Central memory CD4-positive, alpha-beta T cell (primary cell): ENCODE measurements around the gene TJAP1.

Experiments used
- DNase-seq: peaks from one replicate; pipeline ENCODE4 v3.0.0; 2022
- total RNA-seq, 3 experiments: gene quantifications; one replicate each; lab custom pipeline; 2026; lab: John Stamatoyannopoulos, UW

TJAP1 gene, protein sequence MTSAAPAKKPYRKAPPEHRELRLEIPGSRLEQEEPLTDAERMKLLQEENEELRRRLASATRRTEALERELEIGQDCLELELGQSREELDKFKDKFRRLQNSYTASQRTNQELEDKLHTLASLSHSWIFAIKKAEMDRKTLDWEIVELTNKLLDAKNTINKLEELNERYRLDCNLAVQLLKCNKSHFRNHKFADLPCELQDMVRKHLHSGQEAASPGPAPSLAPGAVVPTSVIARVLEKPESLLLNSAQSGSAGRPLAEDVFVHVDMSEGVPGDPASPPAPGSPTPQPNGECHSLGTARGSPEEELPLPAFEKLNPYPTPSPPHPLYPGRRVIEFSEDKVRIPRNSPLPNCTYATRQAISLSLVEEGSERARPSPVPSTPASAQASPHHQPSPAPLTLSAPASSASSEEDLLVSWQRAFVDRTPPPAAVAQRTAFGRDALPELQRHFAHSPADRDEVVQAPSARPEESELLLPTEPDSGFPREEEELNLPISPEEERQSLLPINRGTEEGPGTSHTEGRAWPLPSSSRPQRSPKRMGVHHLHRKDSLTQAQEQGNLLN
- 41.1 to 44.4 (median 42.7) reads per million in 3 experiments for total RNA-seq

- DNase-seq: peak; percentile 93
Measured at GRCh38 chr6:43477235-43478007, at the start of gene TJAP1. Gene TJAP1, plus strand, starts transcription at chr6:43477570. Its CDS starts 21,432 bp downstream, at chr6:43499002.

- DNase-seq: no peak
Measured at GRCh38 chr6:43428112-43428570, 49.2 kb upstream of the TJAP1 start.

DNA sequence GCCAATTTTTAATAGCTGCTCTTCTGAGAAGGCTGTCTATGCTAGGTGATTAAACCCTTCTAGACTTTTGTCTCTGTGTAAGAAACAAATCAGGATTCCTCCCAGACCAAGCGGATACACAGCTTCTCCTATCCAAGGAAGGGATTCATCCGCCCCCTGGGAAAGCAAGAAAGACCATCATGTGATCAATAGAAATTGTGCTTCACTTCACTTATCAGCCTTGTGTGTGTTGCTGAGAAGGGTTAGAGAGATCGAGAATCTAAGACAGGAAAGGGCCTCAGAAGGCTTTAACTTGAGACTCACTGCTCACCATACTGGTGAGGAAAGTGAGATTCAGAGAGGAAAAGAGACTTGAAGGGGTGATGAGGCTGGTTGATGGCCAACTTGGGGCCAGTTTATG is 48.5 kb upstream of the TJAP1 start:
- no peak for DNase-seq

- DNase-seq: no peak
Measured at GRCh38 chr6:43432009-43432945, 45.1 kb upstream of the TJAP1 start.

- no peak for DNase-seq
Measured at GRCh38 chr6:43433148-43433547, 44.2 kb upstream of the TJAP1 start.

- DNase-seq: no peak
Measured at GRCh38 chr6:43434001-43434840, 43.1 kb upstream of the TJAP1 start.

DNA sequence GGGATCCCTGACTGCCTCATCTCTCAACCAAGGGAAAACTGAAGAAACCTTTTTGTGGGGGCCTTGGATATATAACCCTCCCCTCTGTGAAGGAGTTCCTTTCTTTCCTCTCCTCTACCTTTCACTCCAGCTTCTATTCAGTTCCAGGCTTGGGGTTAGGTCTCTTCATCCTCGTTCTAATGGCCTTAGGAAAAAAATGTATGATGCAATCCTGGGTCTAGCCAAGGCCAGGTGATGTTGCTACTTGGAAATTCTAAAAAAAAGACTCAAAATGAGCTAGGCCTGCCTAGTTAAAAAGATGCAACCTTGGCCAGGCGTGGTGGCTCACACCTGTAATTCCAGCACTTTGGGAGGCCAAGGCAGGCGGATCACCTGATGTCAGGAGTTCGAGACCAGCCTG is 42.4 kb upstream of the TJAP1 start:
- no peak for DNase-seq

GRCh38 chr6:43435682-43436437 is 41.5 kb upstream of the TJAP1 start:
- DNase-seq: no peak

- no peak for DNase-seq
Measured at GRCh38 chr6:43436577-43437282, 40.6 kb upstream of the TJAP1 start.

- DNase-seq: no peak
Measured at GRCh38 chr6:43437700-43438099, 39.7 kb upstream of the TJAP1 start.

DNA sequence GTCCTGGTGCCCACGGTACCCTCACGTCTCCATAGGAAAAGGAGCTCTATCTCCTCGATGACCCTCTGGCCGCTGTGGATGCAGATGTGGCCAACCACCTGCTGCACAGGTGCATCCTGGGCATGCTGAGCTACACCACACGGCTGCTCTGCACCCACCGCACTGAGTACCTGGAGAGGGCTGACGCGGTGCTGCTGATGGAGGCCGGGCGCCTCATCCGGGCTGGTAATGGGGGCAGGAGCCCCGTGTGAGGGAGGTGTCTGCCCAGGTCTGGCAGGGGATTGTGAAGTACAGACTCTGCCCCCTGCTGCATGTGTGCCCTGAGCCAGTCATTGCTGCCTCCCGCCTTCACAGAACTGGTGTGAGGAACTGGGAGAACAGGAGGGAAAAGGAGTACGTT is 34.4 kb upstream of the TJAP1 start:
- no peak for DNase-seq

- no peak for DNase-seq
Measured at GRCh38 chr6:43444036-43444435, 33.3 kb upstream of the TJAP1 start.

DNA sequence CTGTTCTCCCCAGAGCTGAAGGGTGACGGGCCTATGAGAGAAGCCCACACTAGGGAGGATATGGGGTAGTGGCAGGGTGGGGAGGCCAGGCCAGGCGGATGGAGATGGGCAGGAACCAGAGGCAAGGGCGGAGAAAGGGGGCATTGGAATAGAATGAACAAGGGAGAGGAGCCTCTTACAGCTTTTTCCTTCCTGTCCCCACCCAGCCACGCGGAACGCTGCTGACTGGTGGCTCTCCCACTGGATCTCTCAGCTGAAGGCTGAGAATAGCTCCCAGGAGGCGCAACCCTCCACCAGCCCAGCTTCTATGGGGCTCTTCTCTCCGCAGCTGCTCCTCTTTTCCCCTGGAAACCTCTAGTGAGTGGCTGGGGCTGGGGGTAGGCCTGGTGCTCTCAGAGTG is 32.8 kb upstream of the TJAP1 start:
- DNase-seq: no peak

DNA sequence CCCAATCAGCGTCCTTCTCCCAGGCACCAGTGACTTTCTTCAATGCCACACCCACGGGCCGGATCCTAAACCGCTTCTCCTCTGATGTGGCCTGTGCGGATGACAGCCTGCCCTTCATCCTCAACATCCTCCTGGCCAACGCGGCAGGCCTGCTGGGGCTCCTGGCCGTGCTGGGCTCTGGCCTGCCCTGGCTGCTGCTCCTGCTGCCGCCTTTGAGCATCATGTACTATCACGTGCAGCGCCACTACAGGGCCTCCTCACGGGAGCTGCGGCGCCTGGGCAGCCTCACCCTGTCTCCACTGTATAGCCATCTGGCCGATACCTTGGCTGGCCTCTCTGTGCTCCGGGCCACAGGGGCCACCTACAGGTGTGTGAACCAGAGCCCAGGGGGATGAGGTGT is 31.8 kb upstream of the TJAP1 start:
- DNase-seq: no peak

DNA sequence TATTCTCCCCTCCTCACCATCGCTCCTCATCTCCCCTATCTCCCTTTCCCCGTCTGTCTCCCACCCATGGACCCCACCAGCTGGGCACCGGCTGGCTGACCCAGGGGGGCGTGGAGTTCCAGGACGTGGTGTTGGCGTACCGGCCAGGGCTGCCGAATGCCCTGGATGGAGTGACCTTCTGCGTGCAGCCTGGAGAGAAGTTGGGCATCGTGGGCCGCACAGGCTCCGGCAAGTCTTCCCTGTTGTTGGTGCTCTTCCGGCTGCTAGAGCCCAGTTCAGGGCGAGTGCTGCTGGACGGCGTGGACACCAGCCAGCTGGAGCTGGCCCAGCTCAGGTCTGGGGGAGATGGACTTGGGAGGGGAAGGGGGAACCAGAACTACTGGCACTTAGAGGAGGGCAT is 29.8 kb upstream of the TJAP1 start:
- DNase-seq: no peak

DNA sequence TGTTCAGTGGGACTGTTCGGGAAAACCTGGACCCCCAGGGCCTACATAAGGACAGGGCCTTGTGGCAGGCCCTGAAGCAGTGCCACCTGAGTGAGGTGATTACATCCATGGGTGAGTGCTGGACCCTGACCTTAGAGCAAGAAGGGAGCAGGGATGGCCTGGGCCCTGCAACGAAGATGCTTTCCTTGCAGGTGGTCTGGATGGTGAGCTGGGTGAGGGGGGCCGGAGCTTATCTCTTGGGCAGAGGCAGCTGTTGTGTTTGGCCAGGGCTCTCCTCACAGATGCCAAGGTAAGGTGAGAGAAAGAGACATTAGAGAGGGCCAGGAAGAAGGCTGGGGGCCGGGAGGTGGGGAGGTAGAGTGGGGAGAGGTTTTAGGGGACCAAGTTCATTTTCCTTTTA is 28.5 kb upstream of the TJAP1 start:
- DNase-seq: no peak

DNA sequence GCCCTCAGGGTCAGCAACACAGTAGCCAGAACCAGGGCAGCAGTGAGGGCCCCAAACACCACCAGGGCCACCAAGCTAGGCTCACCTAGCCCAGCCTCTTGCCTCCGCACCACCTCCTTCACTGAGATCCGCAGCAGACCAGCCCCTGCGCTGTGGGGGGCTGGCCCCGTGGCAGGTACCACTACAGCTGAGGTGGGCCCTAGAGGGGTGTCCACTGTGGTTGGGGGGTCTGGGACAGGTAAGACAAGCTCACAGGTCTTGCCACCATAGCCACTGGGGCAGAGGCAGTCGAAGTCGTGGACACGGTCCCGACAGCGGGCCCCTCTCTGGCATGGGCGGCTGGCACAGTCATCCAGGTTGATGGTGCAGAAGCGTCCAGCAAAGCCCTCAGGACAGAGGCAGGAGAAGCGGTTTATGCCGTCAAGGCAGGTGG is 26.7 kb upstream of the TJAP1 start:
- no peak for DNase-seq

DNA sequence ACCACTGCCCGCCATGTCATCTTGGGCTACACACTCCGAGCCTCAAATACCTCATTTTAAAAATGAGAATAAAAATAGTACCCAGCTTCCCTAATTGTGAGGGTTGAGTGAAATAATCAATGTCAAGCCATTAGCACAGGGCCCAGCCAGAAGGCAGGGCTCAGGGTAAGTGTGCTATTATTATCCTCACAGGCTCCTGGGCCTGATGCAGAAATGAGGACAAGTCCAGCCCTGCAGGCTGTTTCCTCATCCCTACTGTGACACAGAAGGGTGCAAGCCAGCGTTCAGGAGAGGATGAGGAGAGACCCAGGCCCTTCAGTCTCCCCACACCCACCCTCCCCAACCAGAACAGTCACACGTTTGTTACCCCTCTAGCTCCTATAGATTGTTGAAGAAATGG is 26.0 kb upstream of the TJAP1 start:
- DNase-seq: no peak

DNA sequence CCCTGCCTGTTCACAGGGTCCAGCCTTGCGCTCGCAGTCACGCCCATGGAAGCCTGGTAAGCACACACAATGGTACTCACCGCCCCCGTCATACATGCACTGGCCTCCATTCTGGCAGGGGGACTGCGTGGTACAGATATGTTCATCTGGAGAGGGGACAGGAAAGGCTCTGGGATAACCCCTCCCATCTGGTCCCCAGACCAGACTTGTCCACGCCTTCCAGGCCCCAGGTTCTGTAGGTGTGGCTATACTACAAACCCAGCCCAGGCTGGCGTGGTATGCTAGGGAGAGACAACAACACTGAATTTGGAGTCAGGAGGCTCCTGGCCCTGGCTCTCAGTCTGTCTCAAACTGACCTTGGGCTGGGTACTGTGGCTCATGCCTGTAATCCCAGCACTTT is 25.4 kb upstream of the TJAP1 start:
- no peak for DNase-seq

GRCh38 chr6:43452896-43453295 is 24.5 kb upstream of the TJAP1 start:
- no peak for DNase-seq
